Spleen (tissue), 7 donors: ENCODE data around the gene RNF141.
A peak's percentile ranks its signal among the peaks of the same experiment; 100 is the strongest.

Experiments
- CTCF ChIP-seq, 11 experiments: fragments of 200-600 bp in 7 of 11; fragments of 450-650 bp in 4 of 11; sonication (generic) in 4 of 11; IDR thresholded peaks in 8 of 11; conservative IDR thresholded peaks in 3 of 11; 1 replicate in 7 of 11; 2 replicates in 4 of 11; pipeline versions ENCODE4 v1.4.0 to v1.8.0; 2016 to 2021; ENCODE audit warnings: antibody characterized with exemption in 11 of 11, inconsistent platforms in 4 of 11, mild to moderate bottlenecking in 1 of 11
- POLR2A ChIP-seq, 3 donors: fragments of 450-650 bp; IDR thresholded peaks; one replicate each; pipeline ENCODE4 v1.5.1; 2017; ENCODE audit warnings: antibody characterized with exemption in 3 of 3, mild to moderate bottlenecking in 1 of 3
- POLR2AphosphoS5 ChIP-seq, 3 donors: sonication (generic); formaldehyde crosslinking; IDR thresholded peaks; one replicate each; pipeline ENCODE4 v1.5.1; 2017; ENCODE audit warnings: antibody characterized with exemption in 3 of 3
- donor health status: DM: no; HTN: no; CAD: no; lungs with moderate emphysema.
- donor health status: DM: no; HTN: no; CAD: no.
- donor health status: DM: no; HTN: no; CAD: no.

DNA sequence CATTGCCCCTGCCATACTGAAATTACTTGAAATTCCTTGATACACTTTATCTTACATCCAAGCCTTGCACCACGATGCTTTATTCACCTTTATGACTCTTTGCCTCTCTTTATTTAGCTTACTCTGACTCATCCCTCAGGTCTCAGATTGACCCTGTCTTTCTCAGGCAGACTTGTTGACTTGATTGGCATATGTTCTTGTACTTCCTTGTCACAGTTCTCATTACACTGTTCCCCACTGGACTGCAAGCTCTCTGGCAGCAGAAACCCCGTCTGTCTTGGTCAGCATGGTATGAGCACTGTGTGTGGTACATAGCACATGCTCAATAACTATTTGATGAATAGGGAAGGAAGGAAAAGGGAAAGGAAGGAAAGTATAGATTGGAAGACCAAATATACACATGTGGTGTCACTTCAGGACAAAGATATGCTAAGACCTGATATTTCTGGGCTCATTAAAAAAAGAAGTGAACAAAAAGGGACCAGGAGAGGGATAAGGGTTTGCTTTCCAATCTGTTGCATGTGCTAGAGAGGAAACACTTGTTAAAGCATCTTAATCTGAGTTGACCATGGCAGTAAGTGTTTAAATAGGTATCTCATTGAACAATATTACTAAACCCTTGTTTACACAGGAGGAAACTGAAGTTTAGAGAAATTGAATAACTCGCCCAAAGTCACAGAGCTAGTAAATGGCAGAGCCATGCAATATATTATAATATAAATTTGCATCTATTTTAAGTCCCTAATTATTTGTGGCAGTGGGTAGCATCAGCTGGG is 20.2 kb upstream of the RNF141 start:
- TF ChIP-seq POLR2AphosphoS5 (IDR thresholded peaks at IDR 0.05) (peak in 1 of 3 donors; percentile 46), CTCF (IDR thresholded peaks at IDR 0.05 in 8 of 11, conservative IDR thresholded peaks at IDR 0.05 in 3 of 11) (no peak), POLR2A (IDR thresholded peaks at IDR 0.05) (no peak)
